ENCODE results near the gene CERS1. TPM values are rescaled to one million over a fixed set of nuclear protein-coding genes. Genes with fewer than 3 reads are reported as not detected.

Gene CERS1
- total RNA-seq, 4 donors from 2014 or later = not detected

DNA sequence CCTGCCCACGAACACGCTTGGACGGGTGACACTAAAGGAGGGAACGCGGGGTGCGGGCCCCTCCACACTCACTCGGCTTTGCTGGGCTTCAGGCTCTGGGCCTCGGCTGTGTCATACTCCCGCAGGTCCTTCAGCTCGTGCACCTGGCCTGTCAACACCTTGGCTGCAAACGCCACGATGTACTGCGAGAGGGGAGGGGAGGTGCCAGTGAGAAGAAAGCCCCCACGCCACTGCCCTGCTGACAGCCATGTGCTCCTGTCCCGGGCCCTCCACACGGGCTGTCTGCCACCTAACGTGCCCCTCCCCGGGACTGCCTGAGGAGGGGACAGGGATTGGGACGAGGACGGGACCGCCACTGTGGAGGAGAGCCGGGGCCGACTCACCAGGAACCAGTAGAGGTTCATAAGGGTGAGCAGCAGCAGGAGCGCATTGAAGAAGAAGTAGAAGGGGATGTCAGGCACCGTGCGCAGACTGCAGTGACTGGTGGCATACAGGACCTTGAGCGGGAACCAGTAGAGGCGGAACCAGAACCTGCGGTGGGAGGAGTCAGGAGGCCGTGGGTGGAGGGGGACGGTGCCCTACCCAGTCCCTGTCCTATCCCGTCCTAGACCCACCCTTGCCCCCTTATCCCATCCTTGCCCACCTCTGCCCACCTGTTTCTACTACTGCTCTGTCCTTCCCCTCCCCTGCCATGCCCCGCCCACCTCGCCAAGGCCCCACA, 16.9 kb downstream of the CERS1 start:
- no peaks in the 10 kb centered on the region for H3K4me1 ChIP-seq
- no peak overlapping the region for H3K27ac ChIP-seq
- no peaks in the 10 kb centered on the region for H3K36me3 ChIP-seq
- TF ChIP-seq POLR2A (IDR thresholded peaks at IDR 0.05) = no peak
- no peak for TF ChIP-seq CTCF (IDR thresholded peaks at IDR 0.05)
- no peak for DNase-seq
- no peak overlapping the region for H3K4me3 ChIP-seq
- H3K9me3 ChIP-seq = no peaks in the 10 kb centered on the region
- no peaks in the 10 kb centered on the region for H3K27me3 ChIP-seq

DNA sequence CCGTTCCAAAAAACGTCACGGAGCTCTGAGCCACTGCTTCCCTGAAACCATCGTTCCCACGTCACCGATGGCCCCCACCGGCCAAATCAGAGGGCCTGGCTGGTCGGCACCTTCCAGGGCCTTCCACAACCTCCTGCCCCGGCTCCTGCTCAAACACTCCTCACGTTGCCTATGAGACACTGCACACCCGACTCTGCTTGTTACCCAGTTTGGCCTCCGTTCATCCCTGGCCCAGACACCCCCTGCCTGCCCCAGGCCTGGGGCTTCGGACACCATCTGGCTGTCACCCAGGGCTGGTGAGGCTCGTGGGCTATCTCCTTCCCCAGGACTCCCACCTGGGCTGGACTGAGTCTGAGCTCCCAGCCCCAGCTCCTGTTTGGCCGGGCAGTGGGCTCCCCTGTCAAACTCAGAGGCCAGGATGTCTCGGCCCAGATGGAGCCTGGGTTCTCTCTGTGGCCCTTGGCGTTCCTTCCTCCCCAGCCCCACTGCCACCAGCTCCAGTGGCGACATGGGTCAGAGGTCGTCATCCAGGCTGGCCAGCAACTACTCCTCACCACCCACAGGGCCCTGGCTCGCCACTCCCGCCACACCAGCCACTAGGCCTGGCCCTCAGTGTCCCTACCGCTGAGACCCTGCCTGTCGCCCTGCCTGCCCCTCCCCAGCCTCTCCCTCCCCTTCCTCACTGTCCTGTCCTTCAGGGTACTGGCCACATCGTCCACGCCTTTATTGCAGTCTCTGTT, 17.7 kb downstream of the CERS1 start:
- Histone ChIP-seq H3K4me1 (no peaks in the 10 kb centered on the region), H3K27me3 (no peaks in the 10 kb centered on the region), H3K36me3 (no peaks in the 10 kb centered on the region), H3K4me3 (no peak overlapping the region), H3K9me3 (no peaks in the 10 kb centered on the region), H3K27ac (no peak overlapping the region)
- DNase-seq = no peak
- TF ChIP-seq POLR2A (IDR thresholded peaks at IDR 0.05) = no peak
- TF ChIP-seq CTCF (IDR thresholded peaks at IDR 0.05) = no peak

- Histone ChIP-seq H3K4me3 (no peak overlapping the region), H3K4me1 (no peaks in the 10 kb centered on the region), H3K27me3 (no peaks in the 10 kb centered on the region), H3K9me3 (no peaks in the 10 kb centered on the region), H3K36me3 (no peaks in the 10 kb centered on the region), H3K27ac (no peak overlapping the region)
- no peak for TF ChIP-seq POLR2A (IDR thresholded peaks at IDR 0.05)
- TF ChIP-seq CTCF (IDR thresholded peaks at IDR 0.05) = no peak
- no peak for DNase-seq
Observed at GRCh38 chr19:18876865-18877264, 19.1 kb downstream of the CERS1 start.

- Histone ChIP-seq H3K4me1 (peaks cover 0 to under 1% (median 0%) of the 10 kb centered on the region in 4 donors), H3K27ac (no peak overlapping the region)
- TF ChIP-seq CTCF (IDR thresholded peaks at IDR 0.05) (no peak), POLR2A (IDR thresholded peaks at IDR 0.05) (no peak)
Observed at GRCh38 chr19:18875726-18876125, 20.2 kb downstream of the CERS1 start.

DNA sequence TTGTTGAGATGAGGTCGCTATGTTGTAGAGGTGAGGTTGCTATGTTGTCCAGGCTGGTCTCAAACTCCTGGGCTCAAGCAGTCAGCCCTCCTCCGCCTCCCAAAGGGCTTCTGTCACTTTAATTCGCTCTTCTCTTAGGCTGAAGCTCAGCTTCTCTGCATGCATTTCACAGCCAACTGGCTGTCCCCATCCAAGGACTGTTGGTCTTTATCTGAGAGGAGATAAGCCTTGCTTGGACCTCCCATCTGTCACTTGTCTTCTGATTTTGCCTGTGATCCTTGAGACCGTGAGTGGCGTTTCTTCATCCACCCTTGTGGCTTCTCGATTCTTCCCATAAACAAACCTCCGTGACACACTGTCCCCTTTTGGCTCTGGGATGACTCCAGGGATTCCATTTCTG, 24.4 kb downstream of the CERS1 start:
- no peak overlapping the region for H3K27ac ChIP-seq
- peaks cover 0 to 12% (median 0%) of the 10 kb centered on the region in 3 donors for H3K36me3 ChIP-seq
- no peaks in the 10 kb centered on the region for H3K9me3 ChIP-seq
- no peaks in the 10 kb centered on the region for H3K27me3 ChIP-seq
- DNase-seq = no peak
- no peak overlapping the region for H3K4me3 ChIP-seq
- TF ChIP-seq CTCF (IDR thresholded peaks at IDR 0.05) (no peak), POLR2A (IDR thresholded peaks at IDR 0.05) (no peak)
- peaks cover 0 to 15% (median 6%) of the 10 kb centered on the region in 4 donors for H3K4me1 ChIP-seq

More at GRCh38 chr19:18875726-18876125, 20.2 kb downstream of the CERS1 start:
- Histone ChIP-seq H3K36me3 (no peaks in the 10 kb centered on the region), H3K4me3 (no peak overlapping the region), H3K9me3 (no peaks in the 10 kb centered on the region), H3K27me3 (no peaks in the 10 kb centered on the region)
- no peak for DNase-seq
